HepG2 (cell line): ENCODE measurements around the gene HSF2BP.

Experiments used
- EZH2 ChIP-seq: conservative IDR thresholded peaks from 2 replicates; pipeline ENCODE4 v1.6.1; 2012; ENCODE audit warnings: mild to moderate bottlenecking, low read depth, low read length, moderate library complexity
- ZNF121 ChIP-seq: sonication (generic); formaldehyde crosslinking; IDR thresholded peaks from 2 replicates; pipeline ENCODE4 v1.5.0; 2020; ENCODE audit warnings: mild to moderate bottlenecking, missing genetic modification reagents
- TF ChIP-seq, protein P1 (sequence below): sonication (generic); formaldehyde crosslinking; IDR thresholded peaks from 2 replicates; pipeline ENCODE4 v1.5.0; 2020; ENCODE audit warnings: mild to moderate bottlenecking, missing genetic modification reagents, moderate library complexity

DNA sequence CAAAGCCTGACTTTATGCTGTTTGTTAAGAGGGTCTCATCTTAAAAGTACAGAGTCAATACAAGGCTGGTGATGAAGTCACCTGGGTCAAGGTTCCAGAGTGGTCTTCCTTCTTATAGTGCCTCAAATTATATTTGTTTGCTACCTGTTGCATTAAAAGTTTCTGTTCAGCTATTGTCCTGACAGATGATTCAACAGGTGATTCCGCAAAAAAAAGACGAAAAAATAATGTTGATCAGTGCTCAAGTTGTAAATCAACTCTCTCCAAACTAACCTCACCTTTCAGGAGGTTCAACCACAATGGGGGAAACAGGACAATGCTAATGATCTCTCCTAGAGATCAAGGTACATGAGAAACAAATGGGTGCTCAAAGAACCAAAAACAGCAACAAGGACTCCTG is 35.7 kb downstream of the HSF2BP start:
- TF ChIP-seq, protein P1, sequence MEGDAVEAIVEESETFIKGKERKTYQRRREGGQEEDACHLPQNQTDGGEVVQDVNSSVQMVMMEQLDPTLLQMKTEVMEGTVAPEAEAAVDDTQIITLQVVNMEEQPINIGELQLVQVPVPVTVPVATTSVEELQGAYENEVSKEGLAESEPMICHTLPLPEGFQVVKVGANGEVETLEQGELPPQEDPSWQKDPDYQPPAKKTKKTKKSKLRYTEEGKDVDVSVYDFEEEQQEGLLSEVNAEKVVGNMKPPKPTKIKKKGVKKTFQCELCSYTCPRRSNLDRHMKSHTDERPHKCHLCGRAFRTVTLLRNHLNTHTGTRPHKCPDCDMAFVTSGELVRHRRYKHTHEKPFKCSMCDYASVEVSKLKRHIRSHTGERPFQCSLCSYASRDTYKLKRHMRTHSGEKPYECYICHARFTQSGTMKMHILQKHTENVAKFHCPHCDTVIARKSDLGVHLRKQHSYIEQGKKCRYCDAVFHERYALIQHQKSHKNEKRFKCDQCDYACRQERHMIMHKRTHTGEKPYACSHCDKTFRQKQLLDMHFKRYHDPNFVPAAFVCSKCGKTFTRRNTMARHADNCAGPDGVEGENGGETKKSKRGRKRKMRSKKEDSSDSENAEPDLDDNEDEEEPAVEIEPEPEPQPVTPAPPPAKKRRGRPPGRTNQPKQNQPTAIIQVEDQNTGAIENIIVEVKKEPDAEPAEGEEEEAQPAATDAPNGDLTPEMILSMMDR = no peak
- TF ChIP-seq EZH2 (no peak), ZNF121 (CRISPR knock-in tag) (no peak)
